Measurements from ENCODE around the gene SMAGP.
"Not testable (repeated sequence)": the region's sequence is repeated elsewhere in the genome, so short reads cannot be mapped to it uniquely, and the experiment has no call there.

DNA sequence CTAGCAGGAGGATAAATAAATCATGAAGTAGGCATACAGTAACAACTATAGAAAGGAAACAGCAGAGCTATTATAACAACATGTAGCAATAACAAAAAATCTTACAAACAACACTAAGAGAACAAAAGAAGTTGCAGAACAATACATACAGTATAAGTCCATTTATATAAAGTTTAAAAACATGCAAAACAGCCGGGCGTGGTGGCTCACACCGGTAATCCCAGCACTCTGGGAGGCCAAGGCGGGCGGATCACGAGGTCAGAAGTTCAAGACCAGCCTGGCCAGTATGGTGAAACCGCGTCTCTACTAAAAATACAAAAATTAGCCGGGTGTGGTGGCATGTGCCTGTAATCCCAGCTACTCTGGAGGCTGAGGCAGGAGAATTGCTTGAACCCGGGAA lies 23.9 kb upstream of the SMAGP start:
- TF ChIP-seq CHCHD3 (CRISPR knock-in tag; IDR thresholded peaks at IDR 0.05); ZNF737 (CRISPR knock-in tag; IDR thresholded peaks at IDR 0.05; ENCODE audit: borderline replicate concordance); POLR2AphosphoS2 (IDR thresholded peaks at IDR 0.05; ENCODE audit: low read depth, low read length); EZH2 (conservative IDR thresholded peaks at IDR 0.05; ENCODE audit: low read depth, low read length); HOXD1 (CRISPR knock-in tag; IDR thresholded peaks at IDR 0.05); PBX2 (CRISPR knock-in tag; IDR thresholded peaks at IDR 0.05); NFATC3 (CRISPR knock-in tag; IDR thresholded peaks at IDR 0.05); POLR2AphosphoS5 (IDR thresholded peaks at IDR 0.05; ENCODE audit: low read depth, low read length); SMC3 (IDR thresholded peaks at IDR 0.05; ENCODE audit: low read length); CENPX (CRISPR knock-in tag; IDR thresholded peaks at IDR 0.05); RXRA (CRISPR knock-in tag; IDR thresholded peaks at IDR 0.05); ZBTB8A (CRISPR knock-in tag; IDR thresholded peaks at IDR 0.05; ENCODE audit: borderline replicate concordance, low read depth); JUNB (CRISPR knock-in tag; IDR thresholded peaks at IDR 0.05; ENCODE audit: borderline replicate concordance): not testable (repeated sequence)
- TF ChIP-seq, protein P1, sequence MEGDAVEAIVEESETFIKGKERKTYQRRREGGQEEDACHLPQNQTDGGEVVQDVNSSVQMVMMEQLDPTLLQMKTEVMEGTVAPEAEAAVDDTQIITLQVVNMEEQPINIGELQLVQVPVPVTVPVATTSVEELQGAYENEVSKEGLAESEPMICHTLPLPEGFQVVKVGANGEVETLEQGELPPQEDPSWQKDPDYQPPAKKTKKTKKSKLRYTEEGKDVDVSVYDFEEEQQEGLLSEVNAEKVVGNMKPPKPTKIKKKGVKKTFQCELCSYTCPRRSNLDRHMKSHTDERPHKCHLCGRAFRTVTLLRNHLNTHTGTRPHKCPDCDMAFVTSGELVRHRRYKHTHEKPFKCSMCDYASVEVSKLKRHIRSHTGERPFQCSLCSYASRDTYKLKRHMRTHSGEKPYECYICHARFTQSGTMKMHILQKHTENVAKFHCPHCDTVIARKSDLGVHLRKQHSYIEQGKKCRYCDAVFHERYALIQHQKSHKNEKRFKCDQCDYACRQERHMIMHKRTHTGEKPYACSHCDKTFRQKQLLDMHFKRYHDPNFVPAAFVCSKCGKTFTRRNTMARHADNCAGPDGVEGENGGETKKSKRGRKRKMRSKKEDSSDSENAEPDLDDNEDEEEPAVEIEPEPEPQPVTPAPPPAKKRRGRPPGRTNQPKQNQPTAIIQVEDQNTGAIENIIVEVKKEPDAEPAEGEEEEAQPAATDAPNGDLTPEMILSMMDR (CRISPR knock-in tag; IDR thresholded peaks at IDR 0.05) = not testable (repeated sequence)

Data from HepG2 (cell line).